Measurements from ENCODE around the gene ZNF543.

The ZNF543 gene

GRCh38 chr19:57327993-57328392 is 7.7 kb downstream of the ZNF543 start:
- no peak for TF ChIP-seq TAF1 (IDR thresholded peaks at IDR 0.05; ENCODE audit: borderline replicate concordance, insufficient read depth, low read length)
- TF ChIP-seq REST (IDR thresholded peaks at IDR 0.05; ENCODE audit: insufficient read depth in 1 of 2, low read depth in 2 of 2, low read length in 2 of 2), result no peak
- no peak for TF ChIP-seq SIN3A (IDR thresholded peaks at IDR 0.05; ENCODE audit: borderline replicate concordance, insufficient read depth, low read length)
- no peak for TF ChIP-seq POLR2AphosphoS5 (IDR thresholded peaks at IDR 0.05; ENCODE audit: low read depth, low read length)
- TF ChIP-seq FOXP2 (optimal IDR thresholded peaks at IDR 0.05; ENCODE audit: borderline replicate concordance, extremely low read depth, extremely low read length, insufficient read depth), result no peak

DNA sequence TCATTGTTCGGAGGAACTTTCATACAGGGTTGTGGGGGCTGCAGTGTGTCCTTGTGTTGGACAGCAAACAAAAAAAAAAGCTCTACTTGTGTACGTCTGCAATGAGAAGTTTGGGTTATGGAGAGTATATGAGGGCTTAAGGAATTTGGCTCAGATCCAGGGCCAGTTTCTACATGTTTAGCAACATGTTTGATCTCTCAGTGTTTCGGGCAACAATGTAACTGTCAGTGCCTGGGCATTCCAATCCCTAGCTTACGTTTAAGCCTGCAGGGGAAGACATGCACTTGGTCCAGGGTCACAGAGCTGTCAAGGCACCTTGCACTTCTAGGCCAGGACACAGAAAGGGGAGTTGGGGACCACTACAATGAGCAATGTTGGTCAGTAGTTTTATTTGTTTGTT is 13.9 kb downstream of the ZNF543 start:
- TF ChIP-seq POLR2AphosphoS5 (IDR thresholded peaks at IDR 0.05; ENCODE audit: low read depth, low read length) (no peak), REST (IDR thresholded peaks at IDR 0.05; ENCODE audit: insufficient read depth in 1 of 2, low read depth in 2 of 2, low read length in 2 of 2) (no peak), SIN3A (IDR thresholded peaks at IDR 0.05; ENCODE audit: borderline replicate concordance, insufficient read depth, low read length) (no peak), FOXP2 (optimal IDR thresholded peaks at IDR 0.05; ENCODE audit: borderline replicate concordance, extremely low read depth, extremely low read length, insufficient read depth) (no peak), TAF1 (IDR thresholded peaks at IDR 0.05; ENCODE audit: borderline replicate concordance, insufficient read depth, low read length) (no peak)

- TF ChIP-seq REST (IDR thresholded peaks at IDR 0.05; ENCODE audit: insufficient read depth in 1 of 2, low read depth in 2 of 2, low read length in 2 of 2) (no peak), POLR2AphosphoS5 (IDR thresholded peaks at IDR 0.05; ENCODE audit: low read depth, low read length) (no peak), FOXP2 (optimal IDR thresholded peaks at IDR 0.05; ENCODE audit: borderline replicate concordance, extremely low read depth, extremely low read length, insufficient read depth) (no peak), TAF1 (IDR thresholded peaks at IDR 0.05; ENCODE audit: borderline replicate concordance, insufficient read depth, low read length) (no peak), SIN3A (IDR thresholded peaks at IDR 0.05; ENCODE audit: borderline replicate concordance, insufficient read depth, low read length) (no peak)
Observed at GRCh38 chr19:57338877-57339276, 18.6 kb downstream of the ZNF543 start.

DNA sequence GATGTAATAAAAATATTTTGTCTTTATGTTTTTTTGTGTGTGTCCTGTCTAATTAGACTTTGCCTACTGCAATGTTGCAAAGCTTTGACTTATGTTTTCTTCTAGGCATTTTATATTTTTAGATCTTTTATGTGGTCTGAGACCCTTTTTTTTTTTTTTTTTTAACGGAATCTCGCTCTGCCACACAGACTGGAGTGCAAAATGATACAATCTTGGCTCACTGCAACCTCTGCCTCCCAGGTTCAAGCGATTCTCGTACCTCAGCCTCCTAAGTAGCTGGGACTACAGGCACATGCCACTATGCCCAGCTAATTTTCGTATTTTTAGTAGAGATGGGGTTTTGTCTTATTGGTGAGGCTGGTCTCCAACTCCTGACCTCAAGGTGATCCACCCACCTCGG is 22.3 kb downstream of the ZNF543 start:
- TF ChIP-seq REST (IDR thresholded peaks at IDR 0.05; ENCODE audit: insufficient read depth in 1 of 2, low read depth in 2 of 2, low read length in 2 of 2) (no peak), POLR2AphosphoS5 (IDR thresholded peaks at IDR 0.05; ENCODE audit: low read depth, low read length) (no peak), SIN3A (IDR thresholded peaks at IDR 0.05; ENCODE audit: borderline replicate concordance, insufficient read depth, low read length) (no peak), FOXP2 (optimal IDR thresholded peaks at IDR 0.05; ENCODE audit: borderline replicate concordance, extremely low read depth, extremely low read length, insufficient read depth) (no peak), TAF1 (IDR thresholded peaks at IDR 0.05; ENCODE audit: borderline replicate concordance, insufficient read depth, low read length) (no peak)

DNA sequence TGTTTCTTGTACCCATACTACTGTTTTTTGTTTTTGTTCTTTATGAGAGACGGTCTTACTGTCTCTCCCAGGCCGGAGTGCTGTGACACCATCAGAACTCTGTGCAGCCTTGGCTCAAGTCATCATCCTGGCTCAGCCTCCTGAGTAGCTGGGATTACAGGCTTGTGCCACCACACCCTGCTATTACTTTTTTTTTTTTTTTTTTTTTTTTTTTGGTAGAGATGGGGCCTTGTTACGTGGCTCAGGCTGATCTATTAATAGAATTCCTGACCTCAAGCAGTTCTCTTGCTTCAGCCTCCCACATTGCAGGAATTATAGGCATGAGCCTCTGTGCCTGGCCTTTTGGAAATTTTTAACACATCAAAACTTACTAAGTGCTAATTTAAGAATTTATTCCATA is 27.9 kb downstream of the ZNF543 start:
- no peak for TF ChIP-seq POLR2AphosphoS5 (IDR thresholded peaks at IDR 0.05; ENCODE audit: low read depth, low read length)
- no peak for TF ChIP-seq REST (IDR thresholded peaks at IDR 0.05; ENCODE audit: insufficient read depth in 1 of 2, low read depth in 2 of 2, low read length in 2 of 2)
